Measurements from ENCODE around the gene AQP12A. TPM values are rescaled to one million over a fixed set of nuclear protein-coding genes. Genes with fewer than 3 reads are reported as not detected.

Gene AQP12A
- total RNA-seq, 2 donors from 2014 or later: not detected

DNA sequence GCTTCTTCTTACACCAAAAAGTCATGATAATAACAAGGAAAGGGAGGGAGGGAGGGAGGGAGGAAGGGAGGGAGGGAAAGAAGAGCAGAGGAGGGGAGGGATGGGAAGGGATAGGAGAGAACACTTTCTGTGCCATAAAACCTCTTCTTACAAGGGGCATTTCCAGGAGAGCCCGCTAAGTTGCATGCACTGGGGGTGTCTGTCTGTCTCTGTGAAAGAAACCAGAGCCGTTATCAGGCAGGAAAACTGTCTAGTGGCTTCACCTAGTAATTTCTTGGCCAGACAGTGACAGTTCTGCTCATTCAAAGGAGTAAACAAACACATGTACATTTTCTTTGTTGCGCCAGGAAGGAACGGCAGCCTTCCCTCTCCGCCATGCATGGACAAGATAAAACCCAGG, 45.8 kb downstream of the AQP12A start:
- no peak for DNase-seq (ENCODE audit: low spot score)
- TF ChIP-seq POLR2AphosphoS5 (IDR thresholded peaks at IDR 0.05) (no peak), POLR2A (IDR thresholded peaks at IDR 0.05) (no peak), CTCF (IDR thresholded peaks at IDR 0.05) (no peak)

GRCh38 chr2:240737958-240738357, 46.3 kb downstream of the AQP12A start:
- Histone ChIP-seq H3K4me1 (replicated peaks) (no peaks in the 10 kb centered on the region), H3K4me3 (no peak overlapping the region), H3K36me3 (no peaks in the 10 kb centered on the region), H3K27ac (no peak overlapping the region), H3K9me3 (no peaks in the 10 kb centered on the region), H3K27me3 (replicated peaks; ENCODE audit: insufficient read depth) (no peaks in the 10 kb centered on the region)
- TF ChIP-seq CTCF (IDR thresholded peaks at IDR 0.05) (no peak), POLR2A (IDR thresholded peaks at IDR 0.05) (no peak), POLR2AphosphoS5 (IDR thresholded peaks at IDR 0.05) (no peak)
- intact Hi-C loops (cut with DNase I): no loop called here
- no peak for DNase-seq (ENCODE audit: low spot score)
- WGBS: 84% methylated on average over 3 of the region's 7 CpGs

More for the DNA sequence above, 45.8 kb downstream of the AQP12A start:
- Histone ChIP-seq H3K36me3 (no peaks in the 10 kb centered on the region), H3K4me3 (no peak overlapping the region), H3K27me3 (replicated peaks; ENCODE audit: insufficient read depth) (no peaks in the 10 kb centered on the region), H3K9me3 (no peaks in the 10 kb centered on the region), H3K27ac (no peak overlapping the region), H3K4me1 (replicated peaks) (no peaks in the 10 kb centered on the region)
- WGBS: 56% methylated on average over 5 of the region's 5 CpGs
- intact Hi-C loops (cut with DNase I): no loop called here

- no peak for DNase-seq (ENCODE audit: low spot score)
- WGBS: 86% methylated on average over 16 of the region's 16 CpGs
- Histone ChIP-seq H3K4me1 (replicated peaks) (no peaks in the 10 kb centered on the region), H3K9me3 (no peaks in the 10 kb centered on the region), H3K27me3 (replicated peaks; ENCODE audit: insufficient read depth) (no peaks in the 10 kb centered on the region), H3K36me3 (no peaks in the 10 kb centered on the region), H3K4me3 (no peak overlapping the region), H3K27ac (no peak overlapping the region)
- TF ChIP-seq POLR2AphosphoS5 (IDR thresholded peaks at IDR 0.05) (no peak), POLR2A (IDR thresholded peaks at IDR 0.05) (no peak), CTCF (IDR thresholded peaks at IDR 0.05) (no peak)
- intact Hi-C loops (cut with DNase I): no loop called here
Observed at GRCh38 chr2:240739797-240740196, 48.1 kb downstream of the AQP12A start.

DNA sequence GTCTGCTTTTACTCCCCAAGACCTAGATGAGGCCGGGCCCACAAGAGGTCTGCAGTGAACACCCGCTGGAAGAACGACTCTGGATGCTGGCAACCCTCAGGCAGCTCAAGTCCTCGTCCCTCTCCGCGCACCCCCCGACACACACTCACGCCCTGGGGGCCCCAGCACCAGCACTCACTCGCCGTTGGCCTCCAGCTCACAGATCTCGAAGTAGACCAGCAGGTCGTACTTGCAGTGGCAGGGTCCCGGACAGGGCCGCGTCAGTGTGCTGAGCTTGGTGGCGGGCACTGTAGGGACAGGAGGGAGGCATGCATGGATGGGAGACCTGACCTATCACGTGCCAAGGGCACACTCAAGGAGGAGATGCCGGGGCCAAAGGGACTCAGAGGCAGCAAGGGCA, 49.4 kb downstream of the AQP12A start:
- Histone ChIP-seq H3K4me3 (no peak overlapping the region), H3K9me3 (no peaks in the 10 kb centered on the region), H3K27ac (no peak overlapping the region), H3K4me1 (replicated peaks) (no peaks in the 10 kb centered on the region), H3K36me3 (no peaks in the 10 kb centered on the region), H3K27me3 (replicated peaks; ENCODE audit: insufficient read depth) (no peaks in the 10 kb centered on the region)
- DNase-seq (ENCODE audit: low spot score): no peak
- WGBS: 80% methylated on average over 18 of the region's 18 CpGs
- intact Hi-C loops (cut with DNase I): no loop called here
- TF ChIP-seq POLR2A (IDR thresholded peaks at IDR 0.05): no peak
- no peak for TF ChIP-seq POLR2AphosphoS5 (IDR thresholded peaks at IDR 0.05)
- no peak for TF ChIP-seq CTCF (IDR thresholded peaks at IDR 0.05)

DNA sequence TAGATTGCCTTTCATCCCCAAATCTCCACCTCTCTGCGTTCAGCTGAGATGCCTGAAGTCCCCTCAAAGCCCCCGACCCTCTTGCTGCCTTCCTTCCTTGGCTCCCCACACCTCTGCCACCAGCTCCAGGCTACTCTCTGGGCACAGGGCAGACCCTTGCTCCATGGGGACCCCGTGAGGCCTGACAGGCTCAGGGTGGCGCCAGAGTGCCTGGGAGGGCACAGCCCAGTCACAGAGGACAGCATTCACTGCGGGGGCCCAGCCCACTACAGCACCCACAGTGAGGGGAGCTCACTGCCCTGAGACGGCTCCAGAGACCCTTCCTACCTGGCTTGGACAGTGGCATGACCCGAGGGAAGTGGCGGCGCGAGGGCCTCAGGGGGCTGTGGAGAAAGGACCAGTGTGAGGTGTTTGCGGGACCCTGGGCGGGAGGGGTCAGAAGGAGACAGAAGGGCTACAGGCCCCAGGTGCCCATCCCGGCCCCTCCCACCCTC, 51.0 kb downstream of the AQP12A start:
- no peaks in the 10 kb centered on the region for H3K9me3 ChIP-seq
- 86% methylated on average over 13 of the region's 13 CpGs for WGBS
- DNase-seq (ENCODE audit: low spot score): no peak
- no peaks in the 10 kb centered on the region for H3K4me1 ChIP-seq (replicated peaks)
- H3K27ac ChIP-seq: no peak overlapping the region
- intact Hi-C loops (cut with DNase I): no loop called here
- H3K4me3 ChIP-seq: no peak overlapping the region
- no peaks in the 10 kb centered on the region for H3K36me3 ChIP-seq
- no peak for TF ChIP-seq CTCF (IDR thresholded peaks at IDR 0.05)
- TF ChIP-seq POLR2AphosphoS5 (IDR thresholded peaks at IDR 0.05): no peak
- no peak for TF ChIP-seq POLR2A (IDR thresholded peaks at IDR 0.05)
- H3K27me3 ChIP-seq (replicated peaks; ENCODE audit: insufficient read depth): no peaks in the 10 kb centered on the region

All from prostate gland (tissue), 2 donors.